ENCODE data around the gene HAUS5.

HAUS5 gene

GRCh38 chr19:35671818-35672217, 59.3 kb downstream of the HAUS5 start:
- peak; percentile 67 for DNase-seq (ENCODE audit: low read depth)

- peak; percentile 68 for DNase-seq (ENCODE audit: low read depth)
Measured at GRCh38 chr19:35673121-35673804, 60.7 kb downstream of the HAUS5 start.

All from amniotic epithelial cell (primary cell).